Epithelial cell of proximal tubule (primary cell): ENCODE results near the gene CLCC1. TPM values are rescaled to one million over a fixed set of nuclear protein-coding genes. Genes with fewer than 3 reads are reported as not detected.
"Not testable (repeated sequence)": the region's sequence is repeated elsewhere in the genome, so short reads cannot be mapped to it uniquely, and the experiment has no call there.

Source experiments
- DNase-seq: peaks from one replicate; pipeline ENCODE4 v3.0.0-alpha.2; 2011; ENCODE audit warnings: low read depth
- H3K4me3 ChIP-seq: 2 replicates; pipeline ENCODE4 v1.5.1; 2011; ENCODE audit warnings: low read depth, mild to moderate bottlenecking, low read length
- total RNA-seq: library from RNA; depleted of rRNA; stranded (reverse); fragments of >200 nt; gene quantifications from 2 replicates; pipeline ENCODE4 v1.2.3, GENCODE V29; 2015
- TF ChIP-seq, protein P1 (sequence below): conservative IDR thresholded peaks from 2 replicates; pipeline ENCODE4 v1.5.1; 2012; ENCODE audit warnings: low read depth, mild to moderate bottlenecking, low read length

CLCC1 gene
- total RNA-seq, 1 donor from 2014 or later = 17.7 TPM

- TF ChIP-seq, protein P1, sequence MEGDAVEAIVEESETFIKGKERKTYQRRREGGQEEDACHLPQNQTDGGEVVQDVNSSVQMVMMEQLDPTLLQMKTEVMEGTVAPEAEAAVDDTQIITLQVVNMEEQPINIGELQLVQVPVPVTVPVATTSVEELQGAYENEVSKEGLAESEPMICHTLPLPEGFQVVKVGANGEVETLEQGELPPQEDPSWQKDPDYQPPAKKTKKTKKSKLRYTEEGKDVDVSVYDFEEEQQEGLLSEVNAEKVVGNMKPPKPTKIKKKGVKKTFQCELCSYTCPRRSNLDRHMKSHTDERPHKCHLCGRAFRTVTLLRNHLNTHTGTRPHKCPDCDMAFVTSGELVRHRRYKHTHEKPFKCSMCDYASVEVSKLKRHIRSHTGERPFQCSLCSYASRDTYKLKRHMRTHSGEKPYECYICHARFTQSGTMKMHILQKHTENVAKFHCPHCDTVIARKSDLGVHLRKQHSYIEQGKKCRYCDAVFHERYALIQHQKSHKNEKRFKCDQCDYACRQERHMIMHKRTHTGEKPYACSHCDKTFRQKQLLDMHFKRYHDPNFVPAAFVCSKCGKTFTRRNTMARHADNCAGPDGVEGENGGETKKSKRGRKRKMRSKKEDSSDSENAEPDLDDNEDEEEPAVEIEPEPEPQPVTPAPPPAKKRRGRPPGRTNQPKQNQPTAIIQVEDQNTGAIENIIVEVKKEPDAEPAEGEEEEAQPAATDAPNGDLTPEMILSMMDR = no peak
- no peak overlapping the region for H3K4me3 ChIP-seq
- no peak for DNase-seq
Observed at GRCh38 chr1:108953452-108953851, 9.8 kb downstream of the CLCC1 start.

GRCh38 chr1:108951242-108951641 lies 12.0 kb downstream of the CLCC1 start:
- no peak overlapping the region for H3K4me3 ChIP-seq
- TF ChIP-seq, protein P1 = no peak
- DNase-seq = no peak

DNA sequence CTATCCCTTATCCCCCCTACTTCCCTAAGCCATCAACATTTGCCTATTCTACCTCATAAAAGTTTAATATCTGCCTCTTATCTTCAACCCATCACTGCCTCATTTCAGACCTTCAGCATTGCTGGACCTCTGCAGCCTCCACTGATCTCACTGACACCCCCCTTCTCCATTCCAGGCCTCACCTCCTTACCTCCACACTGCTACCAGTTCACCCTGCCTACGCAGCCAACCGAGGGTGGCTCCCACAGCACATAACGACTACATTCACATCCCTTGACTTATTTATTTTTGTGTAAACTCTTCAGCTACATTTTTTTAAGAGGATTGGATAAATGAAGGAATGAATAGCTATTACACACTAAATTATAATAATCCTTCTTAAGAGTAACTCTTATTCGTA lies 14.2 kb downstream of the CLCC1 start:
- DNase-seq = no peak
- TF ChIP-seq, protein P1 = no peak
- H3K4me3 ChIP-seq = no peak overlapping the region

- DNase-seq = no peak
- H3K4me3 ChIP-seq = no peak overlapping the region
- TF ChIP-seq, protein P1 = no peak
Observed at GRCh38 chr1:108947871-108948525, 15.3 kb downstream of the CLCC1 start.

DNA sequence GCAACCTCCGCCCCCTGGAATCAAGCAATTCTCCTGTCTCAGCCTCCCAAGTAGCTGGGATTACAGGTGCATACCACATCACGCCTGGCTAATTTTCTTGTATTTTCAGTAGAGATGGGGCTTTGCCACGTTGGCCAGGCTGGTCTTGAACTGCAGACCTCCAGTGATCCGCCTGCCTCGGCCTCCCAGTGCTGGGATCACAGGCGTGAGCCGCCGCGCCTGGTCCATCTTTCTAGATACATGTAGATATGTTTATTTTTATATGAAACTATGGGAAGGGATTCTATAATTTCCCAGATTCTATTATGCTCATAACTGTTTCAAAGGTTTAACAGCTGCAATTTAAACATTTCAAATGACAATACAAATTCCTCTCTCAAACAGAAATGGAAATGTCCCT lies 27.1 kb downstream of the CLCC1 start:
- H3K4me3 ChIP-seq = no peak overlapping the region
- no peak for DNase-seq
- TF ChIP-seq, protein P1 = no peak

GRCh38 chr1:108933944-108934343 lies 29.3 kb downstream of the CLCC1 start:
- TF ChIP-seq, protein P1 = no peak
- no peak overlapping the region for H3K4me3 ChIP-seq
- DNase-seq = no peak

GRCh38 chr1:108927565-108927964 lies 35.7 kb downstream of the CLCC1 start:
- DNase-seq, H3K4me3 ChIP-seq: not testable (repeated sequence)
